CD4-positive, alpha-beta T cell treated with Interleukin-12 subunit alpha and Interleukin-12 subunit beta, for 1 hour (primary cell): Measurements from ENCODE around the gene C10orf71.
A peak's percentile ranks its signal among the peaks of the same experiment; 100 is the strongest.

ENCODE experiments used
- DNase-seq: peaks from one replicate; pipeline ENCODE4 v3.0.0-alpha.2; 2020

The C10orf71 gene

GRCh38 chr10:49347827-49348226, 48.9 kb downstream of the C10orf71 start:
- DNase-seq = no peak

- no peak for DNase-seq
Observed at GRCh38 chr10:49348593-49348992, 49.6 kb downstream of the C10orf71 start.

- no peak for DNase-seq
Observed at GRCh38 chr10:49349390-49349789, 50.4 kb downstream of the C10orf71 start.

- DNase-seq = no peak
Observed at GRCh38 chr10:49350138-49350537, 51.2 kb downstream of the C10orf71 start.

- DNase-seq = no peak
Observed at GRCh38 chr10:49350846-49351532, 52.0 kb downstream of the C10orf71 start.

- no peak for DNase-seq
Observed at GRCh38 chr10:49351669-49352068, 52.7 kb downstream of the C10orf71 start.

GRCh38 chr10:49352323-49352722, 53.4 kb downstream of the C10orf71 start:
- no peak for DNase-seq

- no peak for DNase-seq
Observed at GRCh38 chr10:49353026-49353894, 54.3 kb downstream of the C10orf71 start.

- no peak for DNase-seq
Observed at GRCh38 chr10:49353895-49354566, 55.1 kb downstream of the C10orf71 start.

- DNase-seq = no peak
Observed at GRCh38 chr10:49354593-49354992, 55.6 kb downstream of the C10orf71 start.

GRCh38 chr10:49355221-49355620, 56.3 kb downstream of the C10orf71 start:
- no peak for DNase-seq

- no peak for DNase-seq
Observed at GRCh38 chr10:49356181-49356580, 57.2 kb downstream of the C10orf71 start.

- DNase-seq = no peak
Observed at GRCh38 chr10:49356944-49357343, 58.0 kb downstream of the C10orf71 start.

GRCh38 chr10:49357910-49358309, 58.9 kb downstream of the C10orf71 start:
- DNase-seq = no peak

- no peak for DNase-seq
Observed at GRCh38 chr10:49359349-49360270, 60.6 kb downstream of the C10orf71 start.

GRCh38 chr10:49360271-49361177, 61.6 kb downstream of the C10orf71 start:
- no peak for DNase-seq

GRCh38 chr10:49361178-49361554, 62.2 kb downstream of the C10orf71 start:
- DNase-seq = no peak

GRCh38 chr10:49361735-49362568, 63.0 kb downstream of the C10orf71 start:
- DNase-seq = no peak

- peak; percentile 4 for DNase-seq
Observed at GRCh38 chr10:49362596-49363260, 63.8 kb downstream of the C10orf71 start.
